ENCODE data around the gene NEURL3. TPM values are rescaled to one million over a fixed set of nuclear protein-coding genes. Genes with fewer than 3 reads are reported as not detected.
"Not testable (repeated sequence)": the region's sequence is repeated elsewhere in the genome, so short reads cannot be mapped to it uniquely, and the experiment has no call there.

Gene NEURL3
- total RNA-seq, 2 donors from 2014 or later, result 0.14 to 2.2 TPM

DNA sequence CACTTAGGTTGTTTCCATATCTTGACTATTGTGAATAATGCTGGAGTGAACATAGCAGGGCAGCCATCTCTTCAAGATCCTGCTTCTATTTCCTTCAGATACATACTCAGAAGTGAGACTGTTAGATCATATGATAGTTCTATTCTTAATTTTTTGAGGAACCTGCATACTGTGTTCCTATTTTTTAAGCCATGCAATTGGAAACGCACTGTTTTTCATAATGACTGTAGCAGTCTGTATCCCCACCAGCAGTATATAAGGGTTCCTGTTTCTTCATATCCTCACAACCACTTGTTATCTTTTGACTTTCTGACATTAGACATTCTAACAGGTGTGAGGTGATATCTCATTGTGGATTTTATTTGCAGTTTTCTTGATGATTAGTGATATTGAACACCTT lies 15.5 kb downstream of the NEURL3 start:
- ATAC-seq (no peak), DNase-seq (ENCODE audit: low spot score in 2 of 2) (no peak)
- Mint-ChIP-seq H3K27ac (no peak overlapping the region), H3K36me3 (peaks cover 16 to 36% of the 10 kb centered on the region in 2 donors), H3K9me3 (peaks cover 3 to 4% of the 10 kb centered on the region in 2 donors)

DNA sequence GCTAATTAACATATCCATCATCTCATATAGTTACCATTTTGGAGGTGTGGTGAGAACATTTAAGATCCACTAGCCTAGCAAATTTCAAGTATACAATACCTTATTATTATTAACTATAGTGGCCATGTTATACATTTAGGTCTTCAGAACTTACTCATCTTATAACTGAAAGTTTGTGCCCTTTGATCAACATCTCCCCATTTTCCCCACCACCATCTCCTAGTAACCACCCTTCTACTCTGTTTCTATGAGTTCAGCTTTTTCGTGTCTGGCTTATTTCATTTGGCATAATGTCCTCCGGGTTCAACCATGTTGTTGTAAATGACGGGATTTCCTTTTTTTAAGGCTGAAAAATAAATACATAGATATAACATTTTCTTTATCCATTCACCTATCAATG lies 15.9 kb downstream of the NEURL3 start:
- Mint-ChIP-seq H3K9me3 (peaks cover 1 to 4% of the 10 kb centered on the region in 2 donors), H3K27ac (no peak overlapping the region), H3K36me3 (peaks cover 14 to 37% of the 10 kb centered on the region in 2 donors)
- ATAC-seq (no peak), DNase-seq (ENCODE audit: low spot score in 2 of 2) (no peak)

DNA sequence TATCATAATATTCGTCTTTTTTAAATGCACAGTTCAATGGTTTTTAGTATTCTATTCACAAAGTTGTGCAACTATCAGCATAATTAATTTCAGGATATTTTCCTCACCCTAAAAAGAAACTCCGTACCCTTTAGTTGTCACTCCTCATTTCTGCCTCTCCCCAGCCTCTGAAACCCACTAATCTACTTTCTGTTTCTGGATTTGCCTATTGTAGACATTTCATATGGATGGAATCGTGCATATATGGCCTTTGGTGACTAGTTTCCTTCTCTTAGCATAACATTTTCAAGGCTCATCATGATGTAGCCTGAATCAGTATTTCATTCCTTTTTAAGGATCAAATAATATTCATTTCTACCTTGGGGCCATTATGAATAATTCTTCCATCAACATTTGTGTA lies 18.5 kb downstream of the NEURL3 start:
- DNase-seq (ENCODE audit: low spot score in 2 of 2), result no peak
- peak; percentile 17 to 24 for ATAC-seq

DNA sequence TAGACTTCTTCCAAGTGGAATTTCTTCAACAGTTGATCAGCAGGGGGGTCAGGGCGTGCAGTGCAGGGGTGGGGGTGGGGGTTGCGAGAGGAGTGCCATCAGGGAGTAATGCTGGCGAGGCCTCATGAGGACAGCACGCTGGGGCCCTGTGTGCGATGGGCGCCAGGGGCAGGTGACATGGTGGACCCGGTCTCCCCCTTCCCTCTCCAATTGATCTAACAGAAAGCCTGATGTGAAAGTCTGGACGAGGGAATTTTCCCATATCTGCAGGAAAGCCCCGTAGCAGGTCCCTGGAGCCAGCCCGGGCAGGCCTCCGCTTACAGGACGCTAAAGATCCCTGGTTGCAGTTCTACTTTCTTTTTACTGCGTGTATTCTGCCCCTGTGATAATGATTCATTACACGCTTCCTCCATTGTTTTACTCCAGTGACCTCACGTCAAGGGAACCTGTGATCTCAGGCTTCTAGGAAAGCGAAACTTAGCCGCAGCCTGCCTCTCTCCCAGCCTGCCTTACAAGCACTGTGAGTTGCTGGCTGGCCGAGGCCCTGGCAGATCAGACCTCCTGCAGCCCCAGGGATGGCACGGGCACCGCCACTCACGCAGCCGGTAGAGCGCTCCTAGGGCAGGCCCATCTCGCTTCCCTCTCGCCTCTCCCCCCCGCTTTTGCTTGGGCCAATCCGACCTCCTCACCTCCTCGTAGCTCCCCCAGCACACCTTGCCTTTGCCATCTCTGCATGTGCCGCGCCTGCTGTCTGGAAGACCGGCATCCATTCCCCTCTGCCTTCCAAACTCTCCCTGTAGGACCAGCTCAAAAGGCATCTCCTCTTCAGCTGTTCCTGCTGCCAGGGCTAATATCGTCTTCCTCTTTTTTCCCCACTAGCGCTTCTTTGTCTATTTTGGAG lies 19.2 kb downstream of the NEURL3 start:
- H3K9me3 Mint-ChIP-seq, result peaks cover 0 to 9% of the 10 kb centered on the region in 2 donors
- H3K27ac Mint-ChIP-seq, result peak overlapping the region; percentile 99 to 100
- ATAC-seq (peak; percentile 95), DNase-seq (ENCODE audit: low spot score in 2 of 2) (peak; percentile 85 to 92)
- peaks cover 11 to 39% of the 10 kb centered on the region in 2 donors for H3K36me3 Mint-ChIP-seq

More for the DNA sequence above, 18.5 kb downstream of the NEURL3 start:
- Mint-ChIP-seq H3K9me3 (peaks cover 0 to 9% of the 10 kb centered on the region in 2 donors), H3K27ac (peak overlapping the region; percentile 99 to 100), H3K36me3 (peaks cover 11 to 39% of the 10 kb centered on the region in 2 donors)

DNA sequence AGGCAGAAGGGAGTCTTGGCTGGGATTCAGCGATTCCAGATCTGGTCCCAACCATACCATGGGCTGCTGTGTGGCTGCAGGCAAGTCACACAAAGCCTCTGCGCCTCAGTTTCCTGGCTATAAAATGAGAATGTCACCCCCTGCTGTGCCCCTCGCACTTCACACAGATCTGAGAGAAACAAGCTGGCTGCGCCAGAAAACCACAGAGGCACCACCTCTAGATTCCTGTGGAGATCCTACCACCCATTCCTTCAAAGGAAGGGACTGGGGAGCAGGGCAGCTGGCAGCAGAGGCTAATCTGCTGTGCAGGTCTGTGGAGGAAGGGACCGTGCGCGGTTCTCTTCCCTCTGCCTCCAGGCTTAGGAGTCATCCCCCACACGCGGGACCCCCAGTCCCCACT lies 19.8 kb downstream of the NEURL3 start:
- Mint-ChIP-seq H3K27ac (peak overlapping the region; percentile 99 to 100), H3K36me3 (peaks cover 11 to 39% of the 10 kb centered on the region in 2 donors), H3K9me3 (peaks cover 0 to 9% of the 10 kb centered on the region in 2 donors)
- ATAC-seq (peak; percentile 1), DNase-seq (ENCODE audit: low spot score in 2 of 2) (no peak)

DNA sequence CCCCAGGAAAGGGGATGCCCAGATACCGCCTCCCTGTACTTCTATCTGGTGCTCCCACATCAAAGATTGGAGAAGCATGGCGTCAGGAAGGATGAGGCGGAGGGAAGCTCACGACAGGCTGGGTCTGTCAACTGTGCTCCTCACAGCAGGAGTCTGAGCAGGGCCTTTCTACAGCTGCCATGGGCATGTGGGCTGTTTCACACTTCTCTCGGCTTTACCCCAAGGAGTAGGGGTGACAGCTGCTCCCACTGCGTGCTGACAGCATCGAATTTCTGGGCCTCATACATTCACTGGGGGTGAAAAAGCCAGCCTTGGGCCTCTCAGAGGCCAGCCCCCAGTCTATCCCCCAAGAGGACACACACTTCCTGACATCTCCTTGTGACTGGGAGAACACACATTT lies 21.1 kb downstream of the NEURL3 start:
- H3K9me3 Mint-ChIP-seq, result peaks cover 0 to 9% of the 10 kb centered on the region in 2 donors
- peaks cover 11 to 39% of the 10 kb centered on the region in 2 donors for H3K36me3 Mint-ChIP-seq
- ATAC-seq, result no peak
- H3K27ac Mint-ChIP-seq, result peak overlapping the region in 1 of 2 donors; percentile 100
- no peak for DNase-seq (ENCODE audit: low spot score in 2 of 2)

DNA sequence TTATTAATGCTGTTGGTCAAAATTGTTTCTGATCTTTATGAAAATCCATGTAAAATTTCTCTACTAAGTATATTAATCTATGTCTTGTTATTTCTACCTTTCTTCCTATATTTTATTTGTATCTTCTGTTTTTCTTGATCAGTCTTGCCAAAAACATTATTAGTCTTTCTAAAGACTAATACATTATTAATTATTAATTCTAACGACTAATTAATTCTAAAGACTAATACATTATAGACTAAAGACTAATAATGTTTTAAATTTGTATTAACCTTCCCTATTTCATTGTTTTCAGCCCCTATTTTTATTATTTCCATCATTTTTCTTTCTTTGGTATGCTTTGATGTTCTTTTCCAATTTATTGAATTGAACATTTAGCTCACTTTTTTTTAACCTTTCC lies 27.7 kb downstream of the NEURL3 start:
- DNase-seq (ENCODE audit: low spot score in 2 of 2) (no peak), ATAC-seq (no peak)
- no peaks in the 10 kb centered on the region for H3K9me3 Mint-ChIP-seq
- no peak overlapping the region for H3K27ac Mint-ChIP-seq
- no peaks in the 10 kb centered on the region for H3K36me3 Mint-ChIP-seq

DNA sequence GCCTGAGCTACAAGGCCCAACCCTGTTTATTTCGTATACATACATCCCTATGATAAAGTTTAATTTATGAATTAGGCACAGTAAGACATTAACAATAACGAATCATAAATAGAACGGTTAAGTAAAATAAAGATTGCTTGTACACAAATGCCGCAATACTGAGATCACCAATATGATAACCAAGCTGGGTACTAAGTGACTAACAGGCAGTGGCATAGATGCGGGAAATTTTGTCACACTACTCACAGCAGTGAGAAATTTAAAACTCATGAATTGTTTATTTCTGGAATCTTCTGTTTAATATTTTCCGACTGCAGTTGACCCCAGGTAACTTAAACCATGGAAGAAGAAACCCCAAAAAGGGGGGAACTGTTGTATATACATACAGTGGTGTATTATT lies 33.4 kb downstream of the NEURL3 start:
- Mint-ChIP-seq H3K36me3 (no peaks in the 10 kb centered on the region), H3K27ac (no peak overlapping the region), H3K9me3 (no peaks in the 10 kb centered on the region)
- DNase-seq (ENCODE audit: low spot score in 2 of 2), result no peak
- ATAC-seq, result peak in 1 of 2 donors; percentile 48

DNA sequence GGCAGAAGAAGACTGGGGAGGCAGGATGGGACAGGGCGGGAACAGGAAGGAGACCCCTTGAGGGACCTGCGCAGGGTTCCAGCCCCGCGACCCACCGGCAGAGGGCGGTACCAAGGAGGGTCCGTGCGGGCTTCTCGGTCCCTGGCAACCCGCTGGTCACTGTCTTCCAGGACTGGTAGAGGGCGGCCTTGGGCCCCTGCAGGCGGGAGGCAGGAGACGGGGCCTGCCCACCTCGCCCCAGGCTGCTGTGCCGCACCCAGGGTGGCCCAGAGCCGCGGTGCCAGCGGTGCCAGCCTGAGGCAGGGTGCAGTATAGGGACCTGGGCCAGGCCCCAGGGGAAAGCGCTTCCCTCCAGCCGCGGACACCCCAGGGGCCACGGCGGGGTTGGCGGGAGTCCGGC lies 34.5 kb downstream of the NEURL3 start:
- H3K36me3 Mint-ChIP-seq, result no peaks in the 10 kb centered on the region
- no peaks in the 10 kb centered on the region for H3K9me3 Mint-ChIP-seq
- H3K27ac Mint-ChIP-seq, result no peak overlapping the region
- ATAC-seq (peak; percentile 84 to 92), DNase-seq (ENCODE audit: low spot score in 2 of 2) (peak; percentile 61 to 70)

DNA sequence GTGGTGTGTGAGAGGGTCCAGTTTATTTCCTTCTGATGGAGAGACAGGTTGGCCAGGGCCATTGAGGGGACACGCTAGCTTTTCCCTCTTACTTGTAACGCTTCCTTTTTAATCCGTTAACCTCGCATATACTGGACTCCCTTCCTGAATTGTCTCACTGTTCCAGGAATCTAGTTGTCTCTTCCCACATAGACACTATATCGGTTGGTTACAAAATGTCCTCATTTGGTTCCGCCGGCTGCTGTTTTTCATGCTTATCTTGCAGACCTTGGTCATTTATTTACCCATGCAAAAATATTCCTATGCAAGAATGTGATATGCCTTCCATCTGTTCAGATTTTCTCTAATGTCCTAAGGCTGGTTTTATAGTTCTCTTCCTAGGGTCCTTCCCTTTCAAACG lies 35.0 kb downstream of the NEURL3 start:
- no peak overlapping the region for H3K27ac Mint-ChIP-seq

DNA sequence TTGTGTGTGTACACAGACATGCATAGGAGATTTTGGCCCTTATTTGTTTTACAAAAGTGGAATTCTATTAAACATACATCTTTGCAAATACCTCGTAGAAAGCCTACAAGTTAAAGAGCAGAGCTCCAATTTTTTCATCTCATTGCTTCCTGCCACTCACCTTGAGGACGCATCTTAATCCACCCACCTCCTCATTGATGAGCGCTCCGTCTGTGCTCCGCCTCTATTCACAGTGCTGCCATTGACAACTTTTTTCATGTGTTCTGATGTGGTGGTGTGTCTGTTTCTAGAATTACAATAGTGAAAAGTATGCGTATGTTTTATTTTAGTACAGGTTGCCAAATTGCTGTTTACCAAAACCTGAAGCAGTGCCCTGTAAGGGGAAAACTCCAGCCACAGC lies 36.3 kb downstream of the NEURL3 start:
- Mint-ChIP-seq H3K9me3 (no peaks in the 10 kb centered on the region), H3K36me3 (no peaks in the 10 kb centered on the region), H3K27ac (no peak overlapping the region)
- ATAC-seq (peak in 1 of 2 donors; percentile 39), DNase-seq (ENCODE audit: low spot score in 2 of 2) (no peak)

More for the DNA sequence above, 35.0 kb downstream of the NEURL3 start:
- DNase-seq (ENCODE audit: low spot score in 2 of 2) (no peak), ATAC-seq (no peak)
- no peaks in the 10 kb centered on the region for H3K9me3 Mint-ChIP-seq
- H3K36me3 Mint-ChIP-seq, result no peaks in the 10 kb centered on the region

DNA sequence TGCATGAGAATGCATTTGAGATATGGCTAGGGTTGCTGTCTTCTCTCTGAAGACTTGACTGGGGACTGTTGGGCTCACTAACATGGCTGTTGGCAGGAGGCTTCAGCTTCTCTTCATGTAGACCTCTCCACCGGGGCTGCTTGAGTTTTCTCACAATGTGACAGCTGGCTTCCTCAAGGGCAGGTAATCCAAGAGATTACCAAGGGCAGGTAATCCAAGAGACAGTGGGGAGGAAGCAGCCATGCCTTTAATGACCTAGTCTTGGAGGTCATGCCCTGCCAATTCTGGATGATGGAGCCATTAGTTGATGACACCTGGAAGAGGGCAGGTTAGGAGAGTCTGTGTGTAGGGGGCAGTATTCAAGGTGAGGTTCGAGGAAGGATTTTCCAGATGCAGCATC lies 40.5 kb downstream of the NEURL3 start:
- H3K9me3 Mint-ChIP-seq, result no peaks in the 10 kb centered on the region
- H3K27ac Mint-ChIP-seq, result no peak overlapping the region
- no peak for ATAC-seq

DNA sequence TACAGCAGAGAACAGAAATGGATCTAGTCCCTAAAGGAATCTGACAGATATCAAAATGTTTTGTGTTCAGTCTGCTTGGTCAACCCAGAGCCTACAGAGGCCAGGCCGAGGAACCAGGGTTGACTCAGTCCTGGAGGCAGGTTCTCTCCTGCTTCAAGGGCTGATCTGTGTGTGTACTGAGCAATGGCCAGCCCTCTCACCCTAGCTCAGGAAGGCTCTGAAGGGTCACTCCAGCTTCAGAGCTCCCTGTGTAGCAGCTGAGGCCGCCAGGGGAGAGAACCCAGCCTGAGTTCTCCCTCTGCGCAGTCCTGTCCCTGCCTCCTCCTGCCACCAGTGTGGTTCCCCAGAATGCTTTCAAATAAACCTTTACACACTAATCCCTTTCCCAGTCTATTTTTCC lies 41.1 kb downstream of the NEURL3 start:
- Mint-ChIP-seq H3K9me3 (peaks cover 0 to 2% of the 10 kb centered on the region in 2 donors), H3K36me3 (peaks cover 0 to 5% of the 10 kb centered on the region in 2 donors), H3K27ac (no peak overlapping the region)
- DNase-seq (ENCODE audit: low spot score in 2 of 2), result no peak
- no peak for ATAC-seq

More for the DNA sequence above, 40.5 kb downstream of the NEURL3 start:
- H3K36me3 Mint-ChIP-seq, result peaks cover 0 to 2% of the 10 kb centered on the region in 2 donors
- no peak for DNase-seq (ENCODE audit: low spot score in 2 of 2)

DNA sequence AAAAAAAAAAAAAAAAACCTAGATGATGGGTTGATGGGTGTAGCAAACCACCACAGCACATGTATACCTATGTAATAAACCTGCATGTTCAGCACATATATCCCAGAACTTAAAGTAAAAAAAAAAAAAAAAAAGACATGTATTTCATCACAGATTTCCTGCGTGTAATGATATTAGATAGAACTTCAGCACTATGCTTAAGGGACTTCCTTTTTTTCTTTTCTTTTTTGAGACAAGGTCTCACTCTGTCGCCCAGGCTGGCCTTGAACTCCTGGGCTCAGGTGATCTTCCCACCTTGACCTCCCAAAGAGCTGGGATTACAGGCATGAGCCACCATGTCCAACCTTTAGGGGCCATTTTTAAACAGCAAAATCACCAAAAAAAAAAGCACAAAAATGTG lies 42.0 kb downstream of the NEURL3 start:
- no peak overlapping the region for H3K27ac Mint-ChIP-seq
- H3K36me3 Mint-ChIP-seq, result peaks cover 0 to 5% of the 10 kb centered on the region in 2 donors
- ATAC-seq, result no peak
- H3K9me3 Mint-ChIP-seq, result peaks cover 0 to 7% of the 10 kb centered on the region in 2 donors
- no peak for DNase-seq (ENCODE audit: low spot score in 2 of 2)

DNA sequence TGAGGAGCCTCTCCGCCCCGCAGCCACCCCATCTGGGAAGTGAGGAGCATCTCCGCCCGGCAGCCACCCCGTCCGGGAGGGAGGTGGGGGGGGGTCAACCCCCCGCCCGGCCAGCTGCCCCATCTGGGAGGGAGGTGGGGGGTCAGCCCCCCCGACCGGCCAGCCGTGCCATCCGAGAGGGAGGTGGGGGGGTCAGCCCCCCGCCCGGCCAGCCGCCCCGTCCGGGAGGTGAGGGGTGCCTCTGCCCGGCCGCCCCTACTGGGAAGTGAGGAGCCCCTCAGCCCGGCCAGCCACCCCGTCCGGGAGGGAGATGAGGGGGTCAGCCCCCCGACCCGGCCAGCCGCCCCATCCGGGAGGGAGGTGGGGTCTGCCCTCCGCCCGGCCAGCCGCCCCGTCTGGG lies 43.5 kb downstream of the NEURL3 start:
- DNase-seq (ENCODE audit: low spot score in 2 of 2); ATAC-seq; H3K27ac Mint-ChIP-seq; H3K36me3 Mint-ChIP-seq; H3K9me3 Mint-ChIP-seq: not testable (repeated sequence)

DNA sequence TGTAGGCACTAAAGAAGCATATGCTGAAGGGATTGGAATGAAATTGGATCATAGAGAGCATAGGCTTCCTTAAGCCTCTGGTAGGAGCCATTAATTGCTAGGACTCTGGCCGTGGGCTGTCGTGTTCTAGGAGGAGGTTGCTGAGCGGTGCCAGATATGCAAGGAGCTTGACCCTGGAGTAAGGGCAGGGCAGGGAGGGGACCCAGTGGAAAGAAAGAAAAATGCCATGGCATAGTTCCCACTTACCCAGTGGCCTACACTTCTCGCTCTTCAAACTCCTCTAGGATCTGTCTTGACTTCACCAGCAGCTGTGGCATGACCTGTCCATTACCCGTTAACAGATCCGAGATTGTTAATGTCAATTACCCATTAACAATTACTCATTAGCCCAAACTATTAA lies 53.1 kb downstream of the NEURL3 start:
- Mint-ChIP-seq H3K9me3 (peaks cover 0 to 8% of the 10 kb centered on the region in 2 donors), H3K36me3 (no peaks in the 10 kb centered on the region), H3K27ac (no peak overlapping the region)
- DNase-seq (ENCODE audit: low spot score in 2 of 2), result no peak
- ATAC-seq, result no peak

DNA sequence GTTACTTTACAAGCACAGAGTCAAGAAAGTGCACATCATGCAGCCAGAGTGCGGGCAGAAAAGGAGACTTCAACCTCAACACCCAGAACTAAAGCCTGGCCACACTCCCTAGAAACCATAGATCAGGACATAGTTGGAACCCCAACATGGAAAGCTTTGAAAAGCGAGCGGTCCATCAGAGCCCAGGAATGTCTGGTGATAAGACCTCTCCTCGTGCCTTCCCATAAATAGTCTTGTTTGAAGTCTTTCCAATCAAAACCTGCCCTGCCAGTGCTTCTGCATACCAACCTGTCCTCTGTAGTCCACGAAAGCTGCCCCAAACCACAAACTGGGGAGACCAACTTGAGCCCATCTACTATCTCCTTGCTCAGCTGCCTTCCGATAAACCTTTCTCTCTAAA lies 55.5 kb downstream of the NEURL3 start:
- ATAC-seq, result no peak
- peaks cover 0 to 4% of the 10 kb centered on the region in 2 donors for H3K36me3 Mint-ChIP-seq
- no peak for DNase-seq (ENCODE audit: low spot score in 2 of 2)
- peaks cover 0 to 8% of the 10 kb centered on the region in 2 donors for H3K9me3 Mint-ChIP-seq
- no peak overlapping the region for H3K27ac Mint-ChIP-seq

DNA sequence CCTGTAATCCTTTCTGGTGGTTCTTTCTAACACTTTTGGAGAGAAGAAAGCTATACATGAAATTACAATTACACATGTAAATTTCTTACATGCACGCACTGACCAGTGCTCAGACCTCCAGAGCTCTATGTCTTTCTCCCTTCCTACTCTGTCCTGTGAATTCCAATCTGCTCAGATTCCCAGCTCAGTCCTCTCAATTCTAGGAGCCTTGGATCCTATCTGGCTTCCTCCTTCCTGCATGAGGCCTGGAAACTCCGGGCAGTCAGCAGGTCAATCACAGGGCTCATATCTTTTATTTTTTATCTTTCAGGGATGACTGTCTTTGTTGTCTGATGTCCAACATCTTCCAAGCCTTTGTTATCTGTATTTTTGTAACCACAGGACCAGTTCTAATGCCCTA lies 56.0 kb downstream of the NEURL3 start:
- ATAC-seq, result no peak
- H3K27ac Mint-ChIP-seq, result peak overlapping the region in 1 of 2 donors; percentile 12
- DNase-seq (ENCODE audit: low spot score in 2 of 2), result no peak
- H3K9me3 Mint-ChIP-seq, result peaks cover 0 to 8% of the 10 kb centered on the region in 2 donors
- peaks cover 0 to 4% of the 10 kb centered on the region in 2 donors for H3K36me3 Mint-ChIP-seq
